HL-60 (cell line): ENCODE results near the gene KIF26B.

Experiments used
- DNase-seq, 2 experiments: peaks; one replicate each; pipeline ENCODE4 v3.0.0-alpha.2; 2010 to 2020; ENCODE audit warnings: low read depth in 1 of 2, low spot score in 1 of 2
- H3K27ac ChIP-seq: fragments of 250-450 bp; sonication (Bioruptor Pico); replicated peaks from 2 replicates; pipeline ENCODE4 v1.5.1; 2020; ENCODE audit warnings: mild to moderate bottlenecking, moderate library complexity
- H3K27me3 ChIP-seq: fragments of 250-450 bp; sonication (Bioruptor Pico); 2 replicates; pipeline ENCODE4 v1.5.1; 2021; ENCODE audit warnings: mild to moderate bottlenecking, moderate library complexity; ENCODE audit not compliant: insufficient read depth, poor library complexity, severe bottlenecking
- H3K4me3 ChIP-seq: replicated peaks from 2 replicates; pipeline ENCODE4 v1.5.1; 2011; ENCODE audit warnings: mild to moderate bottlenecking, control low read depth, low read length; ENCODE audit not compliant: insufficient read depth
- GABPA ChIP-seq: IDR thresholded peaks from 2 replicates; pipeline ENCODE4 v1.6.1; 2012; ENCODE audit warnings: low read depth
- POLR2AphosphoS5 ChIP-seq: IDR thresholded peaks from 2 replicates; pipeline ENCODE4 v1.6.1; 2012; ENCODE audit warnings: low read depth
- SPI1 ChIP-seq: IDR thresholded peaks from 2 replicates; pipeline ENCODE4 v1.6.1; 2012; ENCODE audit warnings: low read depth, mild to moderate bottlenecking, borderline replicate concordance
- TF ChIP-seq, protein P1 (sequence below): IDR thresholded peaks from 2 replicates; pipeline ENCODE4 v1.6.1; 2012; ENCODE audit warnings: low read depth; ENCODE audit not compliant: insufficient replicate concordance
- TF ChIP-seq, protein P2 (sequence below): IDR thresholded peaks from one replicate; pipeline ENCODE4 v1.5.1; 2011; ENCODE audit warnings: low read length, control low read depth, inconsistent platforms; ENCODE audit not compliant: insufficient read depth

Gene KIF26B

DNA sequence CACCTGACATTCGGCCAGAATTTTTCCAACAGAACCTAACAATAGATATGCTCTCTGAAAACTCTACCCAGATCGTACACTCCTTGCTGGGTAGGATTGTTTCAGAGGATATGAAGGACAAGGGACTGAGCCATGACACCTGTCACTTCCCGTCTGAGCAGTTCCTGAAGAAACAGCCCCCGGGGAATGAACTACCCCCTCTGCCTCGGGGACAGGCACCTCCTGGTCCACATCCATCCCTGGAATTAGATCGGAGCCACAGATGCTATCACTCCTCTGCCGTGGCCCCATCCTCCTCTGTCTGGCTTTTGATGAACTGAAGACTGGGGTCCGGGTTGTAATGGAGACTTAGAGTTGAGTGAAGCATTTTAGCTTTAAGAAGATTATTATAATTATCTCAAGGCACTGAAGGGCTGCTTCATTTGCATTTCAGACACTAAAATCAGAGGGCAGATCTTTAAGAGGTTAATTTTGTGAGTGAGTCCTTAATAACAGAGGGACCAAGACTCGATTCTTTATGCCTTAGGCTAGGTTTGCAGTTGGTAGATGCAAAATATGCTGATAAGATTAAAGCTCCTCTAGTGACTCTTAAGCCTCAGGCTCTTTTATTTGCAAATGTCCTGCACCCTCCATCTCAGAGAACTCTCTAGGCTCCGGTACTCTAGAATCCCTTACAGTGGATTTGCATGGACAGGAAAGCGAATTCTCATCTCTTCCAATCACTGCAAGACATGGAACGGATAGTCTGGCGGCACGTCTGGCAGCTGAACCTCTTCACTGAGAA is 333.8 kb downstream of the KIF26B start:
- TF ChIP-seq, protein P1, sequence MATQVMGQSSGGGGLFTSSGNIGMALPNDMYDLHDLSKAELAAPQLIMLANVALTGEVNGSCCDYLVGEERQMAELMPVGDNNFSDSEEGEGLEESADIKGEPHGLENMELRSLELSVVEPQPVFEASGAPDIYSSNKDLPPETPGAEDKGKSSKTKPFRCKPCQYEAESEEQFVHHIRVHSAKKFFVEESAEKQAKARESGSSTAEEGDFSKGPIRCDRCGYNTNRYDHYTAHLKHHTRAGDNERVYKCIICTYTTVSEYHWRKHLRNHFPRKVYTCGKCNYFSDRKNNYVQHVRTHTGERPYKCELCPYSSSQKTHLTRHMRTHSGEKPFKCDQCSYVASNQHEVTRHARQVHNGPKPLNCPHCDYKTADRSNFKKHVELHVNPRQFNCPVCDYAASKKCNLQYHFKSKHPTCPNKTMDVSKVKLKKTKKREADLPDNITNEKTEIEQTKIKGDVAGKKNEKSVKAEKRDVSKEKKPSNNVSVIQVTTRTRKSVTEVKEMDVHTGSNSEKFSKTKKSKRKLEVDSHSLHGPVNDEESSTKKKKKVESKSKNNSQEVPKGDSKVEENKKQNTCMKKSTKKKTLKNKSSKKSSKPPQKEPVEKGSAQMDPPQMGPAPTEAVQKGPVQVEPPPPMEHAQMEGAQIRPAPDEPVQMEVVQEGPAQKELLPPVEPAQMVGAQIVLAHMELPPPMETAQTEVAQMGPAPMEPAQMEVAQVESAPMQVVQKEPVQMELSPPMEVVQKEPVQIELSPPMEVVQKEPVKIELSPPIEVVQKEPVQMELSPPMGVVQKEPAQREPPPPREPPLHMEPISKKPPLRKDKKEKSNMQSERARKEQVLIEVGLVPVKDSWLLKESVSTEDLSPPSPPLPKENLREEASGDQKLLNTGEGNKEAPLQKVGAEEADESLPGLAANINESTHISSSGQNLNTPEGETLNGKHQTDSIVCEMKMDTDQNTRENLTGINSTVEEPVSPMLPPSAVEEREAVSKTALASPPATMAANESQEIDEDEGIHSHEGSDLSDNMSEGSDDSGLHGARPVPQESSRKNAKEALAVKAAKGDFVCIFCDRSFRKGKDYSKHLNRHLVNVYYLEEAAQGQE = no peak
- TF ChIP-seq, protein P2, sequence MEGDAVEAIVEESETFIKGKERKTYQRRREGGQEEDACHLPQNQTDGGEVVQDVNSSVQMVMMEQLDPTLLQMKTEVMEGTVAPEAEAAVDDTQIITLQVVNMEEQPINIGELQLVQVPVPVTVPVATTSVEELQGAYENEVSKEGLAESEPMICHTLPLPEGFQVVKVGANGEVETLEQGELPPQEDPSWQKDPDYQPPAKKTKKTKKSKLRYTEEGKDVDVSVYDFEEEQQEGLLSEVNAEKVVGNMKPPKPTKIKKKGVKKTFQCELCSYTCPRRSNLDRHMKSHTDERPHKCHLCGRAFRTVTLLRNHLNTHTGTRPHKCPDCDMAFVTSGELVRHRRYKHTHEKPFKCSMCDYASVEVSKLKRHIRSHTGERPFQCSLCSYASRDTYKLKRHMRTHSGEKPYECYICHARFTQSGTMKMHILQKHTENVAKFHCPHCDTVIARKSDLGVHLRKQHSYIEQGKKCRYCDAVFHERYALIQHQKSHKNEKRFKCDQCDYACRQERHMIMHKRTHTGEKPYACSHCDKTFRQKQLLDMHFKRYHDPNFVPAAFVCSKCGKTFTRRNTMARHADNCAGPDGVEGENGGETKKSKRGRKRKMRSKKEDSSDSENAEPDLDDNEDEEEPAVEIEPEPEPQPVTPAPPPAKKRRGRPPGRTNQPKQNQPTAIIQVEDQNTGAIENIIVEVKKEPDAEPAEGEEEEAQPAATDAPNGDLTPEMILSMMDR = no peak
- TF ChIP-seq SPI1 (no peak), GABPA (no peak), POLR2AphosphoS5 (no peak)

DNA sequence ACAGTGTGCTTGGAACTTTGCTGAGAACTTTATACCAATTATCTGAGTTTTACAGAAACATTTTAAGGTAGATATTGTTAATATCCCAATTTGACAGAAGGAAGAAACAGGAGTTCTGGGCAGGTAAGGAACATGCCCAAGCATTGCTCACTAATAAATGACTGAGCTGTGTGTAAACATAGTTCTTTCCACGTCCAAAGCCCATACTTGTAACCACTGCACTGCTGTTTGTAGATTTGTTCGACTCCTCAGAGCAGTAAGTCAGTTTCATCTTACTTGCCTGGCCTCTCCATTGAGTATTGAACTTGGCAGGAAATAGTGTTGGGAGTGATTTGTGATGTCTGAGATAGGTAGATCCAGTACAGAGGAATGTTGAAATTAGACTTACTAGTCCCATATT is 335.1 kb downstream of the KIF26B start:
- no peaks in the 10 kb centered on the region for H3K27me3 ChIP-seq
- TF ChIP-seq SPI1 (no peak), GABPA (no peak), POLR2AphosphoS5 (no peak)
- TF ChIP-seq, protein P2 = no peak
- TF ChIP-seq, protein P1 = no peak
- no peak for DNase-seq
- H3K4me3 ChIP-seq = no peak overlapping the region
- no peak overlapping the region for H3K27ac ChIP-seq

More for the DNA sequence above, 333.8 kb downstream of the KIF26B start:
- H3K27me3 ChIP-seq = no peaks in the 10 kb centered on the region
- no peak for DNase-seq
- no peak overlapping the region for H3K27ac ChIP-seq
- H3K4me3 ChIP-seq = no peak overlapping the region

DNA sequence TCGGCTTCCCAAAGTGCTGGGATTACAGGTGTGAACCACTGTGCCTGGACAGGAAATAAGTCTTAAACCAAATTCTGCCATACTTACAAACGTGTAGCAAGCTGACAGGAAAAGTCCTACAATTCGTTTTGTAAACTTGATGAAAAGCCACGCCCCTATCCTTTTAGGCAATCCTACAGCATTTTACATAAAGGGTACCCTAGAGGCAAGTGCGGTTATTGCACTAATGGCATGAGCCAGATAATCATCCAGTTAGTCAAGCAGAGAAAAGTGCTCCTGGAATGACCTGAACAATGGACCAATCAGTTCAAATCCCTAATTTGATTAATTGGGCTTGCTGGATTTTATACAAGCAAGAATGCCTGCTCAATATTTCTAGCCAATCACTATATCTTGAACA is 338.2 kb downstream of the KIF26B start:
- Histone ChIP-seq H3K27me3 (no peaks in the 10 kb centered on the region), H3K27ac (no peak overlapping the region), H3K4me3 (no peak overlapping the region)
- no peak for DNase-seq
- no peak for TF ChIP-seq GABPA
- no peak for TF ChIP-seq SPI1
- TF ChIP-seq, protein P1 = no peak
- TF ChIP-seq, protein P2 = no peak
- no peak for TF ChIP-seq POLR2AphosphoS5
